Neural progenitor cell (in vitro differentiated cells): Measurements from ENCODE around the gene TNFRSF1B. TPM values are rescaled to one million over a fixed set of nuclear protein-coding genes. Genes with fewer than 3 reads are reported as not detected.

Source experiments
- DNase-seq: peaks from one replicate; pipeline ENCODE4 v3.0.0-alpha.2; 2016; ENCODE audit warnings: low spot score
- H2AFZ ChIP-seq: fragments of 200-600 bp; sonication (generic); replicated peaks from 2 replicates; pipeline ENCODE4 v1.6.1; 2016; ENCODE audit warnings: antibody characterized with exemption
- H3F3A ChIP-seq: fragments of 200-600 bp; sonication (generic); 2 replicates; pipeline ENCODE4 v1.6.1; 2016; ENCODE audit warnings: antibody characterized with exemption, low read depth
- H3K27ac ChIP-seq: fragments of 200-600 bp; sonication (generic); 2 replicates; pipeline ENCODE4 v1.5.1; 2016; ENCODE audit warnings: mild to moderate bottlenecking
- H3K27me3 ChIP-seq: fragments of 200-600 bp; sonication (generic); 2 replicates; pipeline ENCODE4 v1.6.1; 2016; ENCODE audit warnings: mild to moderate bottlenecking, moderate library complexity
- H3K36me3 ChIP-seq: fragments of 200-600 bp; sonication (generic); 2 replicates; pipeline ENCODE4 v1.5.1; 2016
- H3K4me1 ChIP-seq: fragments of 200-600 bp; sonication (generic); 2 replicates; pipeline ENCODE4 v1.6.1; 2016; ENCODE audit warnings: mixed run types
- H3K4me2 ChIP-seq: fragments of 200-600 bp; sonication (generic); 2 replicates; pipeline ENCODE4 v1.6.1; 2016
- H3K4me3 ChIP-seq: fragments of 200-600 bp; sonication (generic); 2 replicates; pipeline ENCODE4 v1.5.1; 2016
- H3K79me2 ChIP-seq: fragments of 200-600 bp; sonication (generic); 2 replicates; pipeline ENCODE4 v1.6.1; 2016; ENCODE audit warnings: low read depth
- H3K9ac ChIP-seq: fragments of 200-600 bp; sonication (generic); 2 replicates; pipeline ENCODE4 v1.6.1; 2016
- H3K9me3 ChIP-seq: fragments of 200-600 bp; sonication (generic); 2 replicates; pipeline ENCODE4 v1.5.1; 2016; ENCODE audit warnings: low read depth
- H4K20me1 ChIP-seq: fragments of 200-600 bp; sonication (generic); 2 replicates; pipeline ENCODE4 v1.6.1; 2016; ENCODE audit warnings: low read depth
- H3K27ac Mint-ChIP-seq: 3 replicates; pipeline ENCODE4 v1.8.0; 2021; ENCODE audit warnings: mixed read lengths
- H3K27me3 Mint-ChIP-seq: 2 replicates; pipeline ENCODE4 v1.8.0; 2022; ENCODE audit warnings: low read depth, mild to moderate bottlenecking, inconsistent platforms, moderate library complexity, mixed read lengths; ENCODE audit not compliant: insufficient read depth
- H3K36me3 Mint-ChIP-seq: 3 replicates; pipeline ENCODE4 v1.8.0; 2021; ENCODE audit warnings: mixed read lengths
- H3K4me1 Mint-ChIP-seq: 3 replicates; pipeline ENCODE4 v1.8.0; 2021; ENCODE audit warnings: mixed read lengths
- H3K4me3 Mint-ChIP-seq: 3 replicates; pipeline ENCODE4 v1.8.0; 2021; ENCODE audit warnings: mild to moderate bottlenecking, moderate library complexity, mixed read lengths
- H3K9me3 Mint-ChIP-seq: 3 replicates; pipeline ENCODE4 v1.8.0; 2020; ENCODE audit warnings: mixed read lengths
- CTCF ChIP-seq: fragments of 200-600 bp; sonication (generic); IDR thresholded peaks from 2 replicates; pipeline ENCODE4 v1.5.1; 2017; ENCODE audit warnings: antibody characterized with exemption, mild to moderate bottlenecking
- EZH2 ChIP-seq: fragments of 200-600 bp; sonication (generic); IDR thresholded peaks from 2 replicates; pipeline ENCODE4 v1.6.1; 2017; ENCODE audit warnings: antibody characterized with exemption, mild to moderate bottlenecking, moderate library complexity
- EZH2phosphoT487 ChIP-seq: fragments of 200-600 bp; sonication (generic); IDR thresholded peaks from 2 replicates; pipeline ENCODE4 v1.6.1; 2017; ENCODE audit warnings: antibody characterized with exemption
- total RNA-seq: library from RNA; depleted of rRNA; stranded (reverse); fragments of >200 nt; gene quantifications from 2 replicates; pipeline ENCODE4 v1.2.3, GENCODE V29; 2015; ENCODE audit warnings: low replicate concordance

The TNFRSF1B gene
- total RNA-seq, 1 donor from 2014 or later = 0.04 TPM

- H3K9me3 Mint-ChIP-seq = no peaks in the 10 kb centered on the region
- Histone ChIP-seq H3K79me2 (no peaks in the 10 kb centered on the region), H2AFZ (no peak overlapping the region), H3K36me3 (no peaks in the 10 kb centered on the region), H3K9ac (no peak overlapping the region), H3K27me3 (no peaks in the 10 kb centered on the region), H3K4me2 (no peak overlapping the region), H4K20me1 (no peaks in the 10 kb centered on the region), H3K4me1 (peaks cover 10% of the 10 kb centered on the region), H3K9me3 (no peaks in the 10 kb centered on the region), H3K27ac (no peak overlapping the region), H3K4me3 (no peak overlapping the region), H3F3A (no peaks in the 10 kb centered on the region)
- DNase-seq = no peak
- H3K4me1 Mint-ChIP-seq = peaks cover 50% of the 10 kb centered on the region
- no peak overlapping the region for H3K4me3 Mint-ChIP-seq
- no peaks in the 10 kb centered on the region for H3K36me3 Mint-ChIP-seq
- H3K27ac Mint-ChIP-seq = peak overlapping the region; percentile 48
- TF ChIP-seq EZH2 = no peak
- no peak for TF ChIP-seq EZH2phosphoT487
- TF ChIP-seq CTCF = no peak
- H3K27me3 Mint-ChIP-seq = peaks cover 10% of the 10 kb centered on the region
These were observed 9.7 kb downstream of the TNFRSF1B start for GRCh38 chr1:12176298-12177118.

DNA sequence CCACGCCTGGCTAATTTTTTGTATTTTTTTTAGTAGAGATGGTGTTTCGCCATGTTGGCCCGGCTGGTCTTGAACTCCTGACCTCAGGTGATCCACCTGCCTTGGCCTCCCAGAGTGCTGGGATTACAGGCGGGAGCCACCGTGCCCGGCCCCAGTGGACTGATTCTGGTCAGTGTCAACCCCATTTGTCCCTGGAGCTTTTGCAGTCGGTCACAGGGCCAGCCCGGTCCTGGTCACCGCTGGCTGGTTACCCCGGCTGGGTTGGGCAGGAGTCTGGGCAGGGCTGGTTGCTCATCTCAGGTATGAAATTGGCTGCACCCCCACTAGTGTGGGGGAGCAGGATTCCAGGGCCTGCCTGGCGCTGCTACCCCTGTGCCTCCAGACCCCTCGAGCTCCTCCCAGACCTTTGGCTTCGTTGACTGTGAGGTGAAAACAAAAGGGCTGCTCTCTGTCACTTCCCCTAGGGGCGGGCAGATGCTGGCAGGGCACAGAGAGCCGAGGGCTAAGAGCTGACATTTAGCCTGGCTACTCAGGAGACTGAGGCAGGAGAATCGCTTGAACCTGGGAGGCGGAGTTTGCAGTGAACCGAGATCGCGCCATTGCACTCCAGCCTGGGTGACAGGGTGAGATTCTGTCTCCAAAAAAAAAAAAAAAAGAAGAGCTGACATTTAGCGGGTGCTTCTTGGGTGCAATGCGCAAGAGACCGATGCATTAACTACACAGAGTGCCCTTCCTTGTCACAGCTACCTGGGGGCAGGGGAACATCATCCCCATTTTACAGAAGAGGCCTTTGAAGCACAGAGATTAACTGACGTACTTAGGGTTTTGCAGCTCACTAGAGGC is 10.6 kb downstream of the TNFRSF1B start:
- Mint-ChIP-seq H3K27me3 (peaks cover 10% of the 10 kb centered on the region), H3K4me3 (no peak overlapping the region), H3K4me1 (peaks cover 50% of the 10 kb centered on the region), H3K9me3 (no peaks in the 10 kb centered on the region), H3K36me3 (no peaks in the 10 kb centered on the region), H3K27ac (peak overlapping the region; percentile 72)
- no peaks in the 10 kb centered on the region for H3F3A ChIP-seq
- H3K79me2 ChIP-seq = no peaks in the 10 kb centered on the region
- peak; percentile 45 for DNase-seq
- H3K4me2 ChIP-seq = no peak overlapping the region
- no peak overlapping the region for H3K27ac ChIP-seq
- peaks cover 10% of the 10 kb centered on the region for H3K4me1 ChIP-seq
- no peak overlapping the region for H3K9ac ChIP-seq
- H3K36me3 ChIP-seq = no peaks in the 10 kb centered on the region
- no peaks in the 10 kb centered on the region for H3K9me3 ChIP-seq
- H3K4me3 ChIP-seq = no peak overlapping the region
- no peak overlapping the region for H2AFZ ChIP-seq
- no peaks in the 10 kb centered on the region for H3K27me3 ChIP-seq
- H4K20me1 ChIP-seq = no peaks in the 10 kb centered on the region
- no peak for TF ChIP-seq EZH2phosphoT487

DNA sequence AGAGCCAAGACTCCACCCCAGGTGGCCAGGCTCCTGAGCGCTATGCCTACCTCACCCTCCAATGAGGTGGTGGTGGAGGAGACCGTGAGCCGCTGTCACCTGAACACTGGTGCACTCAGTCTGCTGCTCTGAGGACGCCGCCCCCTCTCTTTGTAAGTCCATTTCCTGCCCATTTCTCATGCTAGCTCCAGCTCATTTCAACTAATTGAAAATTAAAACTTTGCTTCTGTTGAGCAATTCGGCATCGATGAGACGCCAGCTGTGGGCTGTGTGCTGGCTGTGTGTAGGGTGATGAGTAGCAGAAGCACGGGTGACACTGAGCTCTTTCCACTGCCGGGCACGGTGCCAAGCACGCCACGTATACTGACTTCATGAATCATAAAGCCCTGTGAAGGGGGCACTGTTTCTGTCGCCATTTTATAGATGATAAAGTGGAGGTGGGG is 11.2 kb downstream of the TNFRSF1B start:
- H3K4me1 Mint-ChIP-seq = peaks cover 50% of the 10 kb centered on the region
- TF ChIP-seq EZH2phosphoT487 = no peak
- TF ChIP-seq EZH2 = no peak
- TF ChIP-seq CTCF = no peak
- no peaks in the 10 kb centered on the region for H3K36me3 Mint-ChIP-seq
- H3K27me3 ChIP-seq = no peaks in the 10 kb centered on the region
- H3K4me3 Mint-ChIP-seq = no peak overlapping the region
- peak overlapping the region; percentile 72 for H3K27ac Mint-ChIP-seq
- H3K9me3 ChIP-seq = no peaks in the 10 kb centered on the region
- H3K4me2 ChIP-seq = no peak overlapping the region
- no peak overlapping the region for H2AFZ ChIP-seq
- H4K20me1 ChIP-seq = no peaks in the 10 kb centered on the region
- H3K4me1 ChIP-seq = peaks cover 10% of the 10 kb centered on the region
- H3F3A ChIP-seq = no peaks in the 10 kb centered on the region
- DNase-seq = no peak
- no peaks in the 10 kb centered on the region for H3K9me3 Mint-ChIP-seq
- no peak overlapping the region for H3K4me3 ChIP-seq
- no peak overlapping the region for H3K27ac ChIP-seq
- no peak overlapping the region for H3K9ac ChIP-seq
- no peaks in the 10 kb centered on the region for H3K79me2 ChIP-seq
- H3K36me3 ChIP-seq = no peaks in the 10 kb centered on the region
- peaks cover 8% of the 10 kb centered on the region for H3K27me3 Mint-ChIP-seq
